Measurements from ENCODE around the gene CBLL1. TPM values are rescaled to one million over a fixed set of nuclear protein-coding genes. Genes with fewer than 3 reads are reported as not detected.

The CBLL1 gene
- total and polyA plus RNA-seq, 2 donors (not counting 1 experiment from before 2014, with no cell fraction given), result 22.1 to 57.2 TPM

- Mint-ChIP-seq H3K9me3 (ENCODE audit: insufficient read depth) (no peaks in the 10 kb centered on the region), H3K4me1 (peaks cover 1% of the 10 kb centered on the region), H3K27ac (no peak overlapping the region), H3K27me3 (peaks cover 11% of the 10 kb centered on the region), H3K4me3 (no peak overlapping the region)
- H3K9me3 ChIP-seq (ENCODE audit: control extremely low read depth in 1 of 3, control insufficient read depth in 2 of 3, insufficient read depth in 1 of 3, low read length in 2 of 3), result no peaks in the 10 kb centered on the region
- H3K79me2 ChIP-seq (ENCODE audit: control insufficient read depth, insufficient read depth, low read length), result no peaks in the 10 kb centered on the region
- no CpG with 5 or more reads among the region's 2 CpGs for WGBS (ENCODE audit: insufficient coverage)
- no peaks in the 10 kb centered on the region for H4K20me1 ChIP-seq (ENCODE audit: control insufficient read depth, insufficient read depth, low read length, poor library complexity, severe bottlenecking)
- H2AFZ ChIP-seq (ENCODE audit: insufficient read depth, low read depth, low read length, poor library complexity, severe bottlenecking), result no peak overlapping the region
- no peaks in the 10 kb centered on the region for H3K4me1 ChIP-seq (ENCODE audit: control insufficient read depth in 2 of 2, insufficient read depth in 2 of 2, low read length in 2 of 2)
- H3K36me3 ChIP-seq (replicated peaks in 1 of 2; ENCODE audit: control extremely low read depth in 1 of 2, control insufficient read depth in 1 of 2, extremely low read depth in 1 of 2, insufficient read depth in 2 of 2, low read length in 1 of 2), result no peaks in the 10 kb centered on the region
- no peak overlapping the region for H3K4me3 ChIP-seq (ENCODE audit: control extremely low read depth in 1 of 5, extremely low read depth in 1 of 5, insufficient read depth in 1 of 5, low read depth in 2 of 5, low read length in 4 of 5)
- TF ChIP-seq EZH2 (IDR thresholded peaks at IDR 0.05; ENCODE audit: borderline replicate concordance, insufficient read depth, low read depth, low read length, poor library complexity, severe bottlenecking), result no peak
- TF ChIP-seq CTCF (IDR thresholded peaks at IDR 0.05), result no peak
- POLR2A ChIA-PET, result no interaction called here
- no peak overlapping the region for H3K4me2 ChIP-seq (replicated peaks; ENCODE audit: low read depth, low read length, poor library complexity, severe bottlenecking)
- H3K27me3 ChIP-seq (replicated peaks in 1 of 4; ENCODE audit: control extremely low read depth in 1 of 4, control insufficient read depth in 3 of 4, insufficient read depth in 4 of 4, low read length in 3 of 4), result no peaks in the 10 kb centered on the region
- intact Hi-C loops (cut with micrococcal nuclease), result no loop called here
- ATAC-seq (ENCODE audit: low read depth), result no peak
- DNase-seq, result no peak
- no peak overlapping the region for H3K9ac ChIP-seq (ENCODE audit: low read length)
- no peak overlapping the region for H3K27ac ChIP-seq (ENCODE audit: low read length in 2 of 2)
- CTCF ChIA-PET, result no interaction called here
These were observed 42.0 kb downstream of the CBLL1 start for GRCh38 chr7:107785926-107786325.

GRCh38 chr7:107788216-107788615 lies 44.3 kb downstream of the CBLL1 start:
- ChIA-PET CTCF (no interaction called here), POLR2A (no interaction called here)
- Mint-ChIP-seq H3K4me1 (peaks cover 1% of the 10 kb centered on the region), H3K9me3 (ENCODE audit: insufficient read depth) (no peaks in the 10 kb centered on the region), H3K27ac (no peak overlapping the region), H3K4me3 (no peak overlapping the region), H3K27me3 (peaks cover 12% of the 10 kb centered on the region)
- Histone ChIP-seq H2AFZ (ENCODE audit: insufficient read depth, low read depth, low read length, poor library complexity, severe bottlenecking) (no peak overlapping the region), H3K4me3 (ENCODE audit: control extremely low read depth in 1 of 5, extremely low read depth in 1 of 5, insufficient read depth in 1 of 5, low read depth in 2 of 5, low read length in 4 of 5) (no peak overlapping the region), H3K27me3 (replicated peaks in 1 of 4; ENCODE audit: control extremely low read depth in 1 of 4, control insufficient read depth in 3 of 4, insufficient read depth in 4 of 4, low read length in 3 of 4) (no peaks in the 10 kb centered on the region), H3K9ac (ENCODE audit: low read length) (no peak overlapping the region), H3K4me1 (ENCODE audit: control insufficient read depth in 2 of 2, insufficient read depth in 2 of 2, low read length in 2 of 2) (no peaks in the 10 kb centered on the region), H3K9me3 (ENCODE audit: control extremely low read depth in 1 of 3, control insufficient read depth in 2 of 3, insufficient read depth in 1 of 3, low read length in 2 of 3) (no peaks in the 10 kb centered on the region), H3K79me2 (ENCODE audit: control insufficient read depth, insufficient read depth, low read length) (no peaks in the 10 kb centered on the region), H3K36me3 (replicated peaks in 1 of 2; ENCODE audit: control extremely low read depth in 1 of 2, control insufficient read depth in 1 of 2, extremely low read depth in 1 of 2, insufficient read depth in 2 of 2, low read length in 1 of 2) (no peaks in the 10 kb centered on the region), H3K27ac (ENCODE audit: low read length in 2 of 2) (no peak overlapping the region), H3K4me2 (replicated peaks; ENCODE audit: low read depth, low read length, poor library complexity, severe bottlenecking) (no peak overlapping the region), H4K20me1 (ENCODE audit: control insufficient read depth, insufficient read depth, low read length, poor library complexity, severe bottlenecking) (no peaks in the 10 kb centered on the region)
- no CpG with 5 or more reads among the region's 1 CpG for WGBS (ENCODE audit: insufficient coverage)
- TF ChIP-seq CTCF (IDR thresholded peaks at IDR 0.05) (no peak), EZH2 (IDR thresholded peaks at IDR 0.05; ENCODE audit: borderline replicate concordance, insufficient read depth, low read depth, low read length, poor library complexity, severe bottlenecking) (no peak)
- intact Hi-C loops (cut with micrococcal nuclease), result no loop called here
- ATAC-seq (ENCODE audit: low read depth) (no peak), DNase-seq (no peak)

Measured in B cell (primary cell).